Heart right ventricle (tissue), 16 donors: ENCODE measurements around the gene SP110. TPM values are rescaled to one million over a fixed set of nuclear protein-coding genes. Genes with fewer than 3 reads are reported as not detected.

ENCODE experiments used
- ATAC-seq, 8 donors: fragments of 200-7000 bp; cut with Tn5 transposase; one replicate each; pipeline ENCODE4 v1.9.1; 2020; ENCODE audit warnings: mild to moderate bottlenecking in 8 of 8, moderate library complexity in 8 of 8, moderate number of reproducible peaks in 1 of 8
- DNase-seq, 2 donors: peaks; one replicate each; pipeline ENCODE4 v3.0.0-alpha.2; 2020
- H3K27ac ChIP-seq, 10 donors: fragments of 200-600 bp; sonication (generic) in 2 of 10; one replicate each; pipeline versions ENCODE4 v1.5.0 to v1.8.0; 2020 to 2022; ENCODE audit warnings: mild to moderate bottlenecking in 3 of 10
- H3K27me3 ChIP-seq, 7 donors: fragments of 200-600 bp; one replicate each; pipeline ENCODE4 v1.8.0; 2021 to 2022; ENCODE audit warnings: mild to moderate bottlenecking in 2 of 7
- H3K36me3 ChIP-seq, 9 donors: fragments of 200-600 bp; sonication (generic) in 1 of 9; one replicate each; pipeline versions ENCODE4 v1.5.0 to v1.8.0; 2020 to 2022; ENCODE audit warnings: mild to moderate bottlenecking in 2 of 9
- H3K4me1 ChIP-seq, 9 donors: fragments of 200-600 bp; sonication (generic) in 1 of 9; one replicate each; pipeline versions ENCODE4 v1.5.0 to v1.8.0; 2020 to 2022; ENCODE audit warnings: mild to moderate bottlenecking in 4 of 9
- H3K4me3 ChIP-seq, 10 donors: fragments of 200-600 bp; sonication (generic) in 2 of 10; one replicate each; pipeline versions ENCODE4 v1.5.0 to v1.8.0; 2020 to 2022; ENCODE audit warnings: mild to moderate bottlenecking in 7 of 10, moderate library complexity in 2 of 10
- H3K9me3 ChIP-seq, 11 donors: fragments of 200-600 bp in 10 of 11; sonication (generic) in 2 of 11; one replicate each; pipeline versions ENCODE4 v1.5.0 to v1.8.0; 2013 to 2022; ENCODE audit warnings: mild to moderate bottlenecking in 2 of 11, control low read depth in 1 of 11, moderate library complexity in 1 of 11
- CTCF ChIP-seq, 9 donors: fragments of 200-600 bp; sonication (generic) in 2 of 9; IDR thresholded peaks; one replicate each; pipeline versions ENCODE4 v1.5.0 to v1.8.0; 2021 to 2022; ENCODE audit warnings: antibody characterized with exemption in 9 of 9, mild to moderate bottlenecking in 5 of 9, moderate library complexity in 1 of 9
- WGBS, 2 donors: extraction: QIAGEN DNeasy Blood & Tissue Kit; methylation state at CpG; one replicate each; pipeline ENCODE4 v1.1.7; 2013; ENCODE audit warnings: inconsistent platforms in 1 of 2; 5-methylcytosine and 5-hydroxymethylcytosine counted together
- intact Hi-C, 10 donors: fragments of 100-400 bp; cut with DNase I; formaldehyde crosslinking; loops; one replicate each; pipeline versions ENCODE4 v1.11.1 to v1.14.2; 2022
- polyA plus RNA-seq, 2 donors: library from polyadenylated mRNA; stranded (reverse); fragments of 200-250 nt; gene quantifications; one replicate each; pipeline ENCODE4 v1.2.3, GENCODE V29; 2013
- total RNA-seq, 10 donors: library from RNA; stranded (reverse); fragmentation: NEBNext Ultra II Directional in 3 of 10; extraction: Animal tissue kit (Norgen Biotek cat#: 25700) in 3 of 10; gene quantifications; one replicate each; pipeline versions ENCODE4 v1.2.1 to v1.2.4, GENCODE V29; 2021 to 2023
- donor health status: Arrhythmogenic right ventricular cardiomyopathy.
- donor health status: ischemic (EF 13 %, LVEDD 7.1; RV severe dilation, severe dysfunction).
- donor health status: healthy with polysubstance abuse.
- donor health status: DM: no; HTN: yes; CAD: no.
- donor health status: DM: no; HTN: no; CAD: no.
- donor health status: ischemic (EF 25% LVEDD 6.9; RV normal size, moderate dysfunction).
- donor health status: ischemic (EF 25% LVEDD 5.7; RV mildly dilated, moderate dysfunction).
- donor health status: healthy.
- donor health status: DM: yes; HTN: yes; CAD: no.
- donor health status: Ischemic cardiomyopathy.
- donor health status: ischemic (EF 35%, LVEDD 5.7; RV mildly dilated, moderate dysfunction).
- donor health status: nonischemic (EF 11% LVEDD 7.7; RV severe dilation, severe dysfunction).
- donor health status: DM: yes; HTN: yes; CAD: no.
- donor health status: PGD.
- donor health status: ischemic (EF 29% LVEDD 5.4; RV normal size, mild dysfunction).
- donor health status: nonischemic (EF 23%, LVEDD 6.1; RV moderate dilation, normal function).

SP110 gene
- total and polyA plus RNA-seq, 12 donors = 5.6 to 38.6 (median 10.4) TPM

- Histone ChIP-seq H3K36me3 (peaks cover 0 to 100% (median 25%) of the 10 kb centered on the region in 9 donors), H3K4me3 (no peak overlapping the region), H3K4me1 (no peaks in the 10 kb centered on the region), H3K9me3 (no peaks in the 10 kb centered on the region), H3K27me3 (no peaks in the 10 kb centered on the region), H3K27ac (no peak overlapping the region)
- TF ChIP-seq CTCF (IDR thresholded peaks at IDR 0.05) = no peak
- DNase-seq = no peak
- 90 to 92% methylated on average over 7 of the region's 7 CpGs for WGBS, 2 donors
- no peak for ATAC-seq
- intact Hi-C loops = no loop called here
Measured at GRCh38 chr2:230179907-230180306, 39.9 kb downstream of the SP110 start.

- H3K9me3 ChIP-seq = no peaks in the 10 kb centered on the region
- peaks cover 0 to 100% (median 27%) of the 10 kb centered on the region in 9 donors for H3K36me3 ChIP-seq
- DNase-seq (no peak), ATAC-seq (no peak)
- H3K27ac ChIP-seq = no peak overlapping the region
- no peaks in the 10 kb centered on the region for H3K27me3 ChIP-seq
- H3K4me1 ChIP-seq = no peaks in the 10 kb centered on the region
- intact Hi-C loops = no loop called here
- 88 to 92% methylated on average over 7 of the region's 7 CpGs for WGBS, 2 donors
- no peak for TF ChIP-seq CTCF (IDR thresholded peaks at IDR 0.05)
- no peak overlapping the region for H3K4me3 ChIP-seq
Measured at GRCh38 chr2:230178546-230179485, 41.0 kb downstream of the SP110 start.

GRCh38 chr2:230176996-230177395 is 42.8 kb downstream of the SP110 start:
- 75 to 80% methylated on average over 3 of the region's 3 CpGs for WGBS, 2 donors
- H3K27ac ChIP-seq = no peak overlapping the region
- H3K4me1 ChIP-seq = no peaks in the 10 kb centered on the region
- H3K27me3 ChIP-seq = no peaks in the 10 kb centered on the region
- no peak overlapping the region for H3K4me3 ChIP-seq
- ATAC-seq (no peak), DNase-seq (no peak)
- H3K9me3 ChIP-seq = no peaks in the 10 kb centered on the region
- intact Hi-C loops = no loop called here
- no peak for TF ChIP-seq CTCF (IDR thresholded peaks at IDR 0.05)
- H3K36me3 ChIP-seq = peaks cover 0 to 100% (median 23%) of the 10 kb centered on the region in 9 donors

- no peak overlapping the region for H3K4me3 ChIP-seq
- intact Hi-C loops = no loop called here
- no peak for TF ChIP-seq CTCF (IDR thresholded peaks at IDR 0.05)
- no peak for DNase-seq
- 89 to 98% methylated on average over 7 of the region's 7 CpGs for WGBS, 2 donors
- no peak for ATAC-seq
- H3K36me3 ChIP-seq = peaks cover 0 to 95% (median 18%) of the 10 kb centered on the region in 9 donors
- no peaks in the 10 kb centered on the region for H3K27me3 ChIP-seq
- no peaks in the 10 kb centered on the region for H3K9me3 ChIP-seq
- H3K27ac ChIP-seq = no peak overlapping the region
- peaks cover 0 to 15% (median 11%) of the 10 kb centered on the region in 9 donors for H3K4me1 ChIP-seq
Measured at GRCh38 chr2:230174466-230174865, 45.3 kb downstream of the SP110 start.
